MM.1S (cell line): ENCODE results near the gene GATAD2A.

Experiments
- DNase-seq: peaks from one replicate; pipeline ENCODE4 v3.0.0-alpha.2; 2015
- H2AFZ ChIP-seq: fragments of 300-600 bp; sonication (generic); 2 replicates; pipeline ENCODE4 v1.6.0; 2016; ENCODE audit warnings: antibody characterized with exemption, low read length
- H3F3A ChIP-seq: fragments of 300-600 bp; sonication (generic); 2 replicates; pipeline ENCODE4 v1.6.1; 2016; ENCODE audit warnings: mild to moderate bottlenecking, antibody characterized with exemption, low read length, moderate library complexity, mixed read lengths; ENCODE audit not compliant: insufficient read depth
- H3K27ac ChIP-seq: fragments of 300-600 bp; sonication (generic); 2 replicates; pipeline ENCODE4 v1.5.1; 2016; ENCODE audit warnings: mild to moderate bottlenecking, low read length
- H3K27me3 ChIP-seq: fragments of 300-600 bp; sonication (generic); replicated peaks from 2 replicates; pipeline ENCODE4 v1.6.0; 2016; ENCODE audit warnings: low read length; ENCODE audit not compliant: insufficient read depth
- H3K36me3 ChIP-seq: fragments of 300-600 bp; sonication (generic); replicated peaks from 2 replicates; pipeline ENCODE4 v1.6.1; 2016; ENCODE audit warnings: mild to moderate bottlenecking, low read length, mixed read lengths; ENCODE audit not compliant: insufficient read depth
- H3K4me1 ChIP-seq: fragments of 300-600 bp; sonication (generic); 2 replicates; pipeline ENCODE4 v1.6.1; 2016; ENCODE audit warnings: low read length, mixed read lengths
- H3K4me2 ChIP-seq: fragments of 300-600 bp; sonication (generic); 2 replicates; pipeline ENCODE4 v1.6.0; 2016; ENCODE audit warnings: low read depth, low read length
- H3K4me3 ChIP-seq: fragments of 300-600 bp; sonication (generic); 2 replicates; pipeline ENCODE4 v1.5.1; 2016; ENCODE audit warnings: low read length, mixed read lengths
- H3K79me2 ChIP-seq: fragments of 300-600 bp; sonication (generic); 2 replicates; pipeline ENCODE4 v1.6.1; 2016; ENCODE audit warnings: mixed run types, low read length, mixed read lengths
- H3K9ac ChIP-seq: fragments of 300-600 bp; sonication (generic); 2 replicates; pipeline ENCODE4 v1.6.1; 2016; ENCODE audit warnings: low read length, mixed read lengths
- H3K9me2 ChIP-seq: fragments of 300-600 bp; sonication (generic); replicated peaks from 2 replicates; pipeline ENCODE4 v1.6.1; 2016; ENCODE audit warnings: mild to moderate bottlenecking, low read length, mixed read lengths; ENCODE audit not compliant: insufficient read depth
- H3K9me3 ChIP-seq: fragments of 300-600 bp; sonication (generic); replicated peaks from 2 replicates; pipeline ENCODE4 v1.6.1; 2016; ENCODE audit warnings: mild to moderate bottlenecking, low read length, mixed read lengths; ENCODE audit not compliant: insufficient read depth
- H4K20me1 ChIP-seq: fragments of 300-600 bp; sonication (generic); 2 replicates; pipeline ENCODE4 v1.6.1; 2016; ENCODE audit warnings: mild to moderate bottlenecking, low read length, moderate library complexity, mixed read lengths; ENCODE audit not compliant: insufficient read depth
- EZH2 ChIP-seq: fragments of 300-600 bp; sonication (generic); optimal IDR thresholded peaks from 2 replicates; pipeline ENCODE3; 2017; ENCODE audit warnings: low read depth, mild to moderate bottlenecking, antibody characterized with exemption, low read length, mixed read lengths
- EZH2phosphoT487 ChIP-seq: fragments of 300-600 bp; sonication (generic); IDR thresholded peaks from 2 replicates; pipeline ENCODE4 v1.6.1; 2018; ENCODE audit warnings: antibody characterized with exemption, low read length
- TF ChIP-seq, protein P1 (sequence below): fragments of 300-600 bp; sonication (generic); IDR thresholded peaks from 2 replicates; pipeline ENCODE4 v1.5.1; 2016; ENCODE audit warnings: antibody characterized with exemption, low read length, mixed read lengths

The GATAD2A gene

DNA sequence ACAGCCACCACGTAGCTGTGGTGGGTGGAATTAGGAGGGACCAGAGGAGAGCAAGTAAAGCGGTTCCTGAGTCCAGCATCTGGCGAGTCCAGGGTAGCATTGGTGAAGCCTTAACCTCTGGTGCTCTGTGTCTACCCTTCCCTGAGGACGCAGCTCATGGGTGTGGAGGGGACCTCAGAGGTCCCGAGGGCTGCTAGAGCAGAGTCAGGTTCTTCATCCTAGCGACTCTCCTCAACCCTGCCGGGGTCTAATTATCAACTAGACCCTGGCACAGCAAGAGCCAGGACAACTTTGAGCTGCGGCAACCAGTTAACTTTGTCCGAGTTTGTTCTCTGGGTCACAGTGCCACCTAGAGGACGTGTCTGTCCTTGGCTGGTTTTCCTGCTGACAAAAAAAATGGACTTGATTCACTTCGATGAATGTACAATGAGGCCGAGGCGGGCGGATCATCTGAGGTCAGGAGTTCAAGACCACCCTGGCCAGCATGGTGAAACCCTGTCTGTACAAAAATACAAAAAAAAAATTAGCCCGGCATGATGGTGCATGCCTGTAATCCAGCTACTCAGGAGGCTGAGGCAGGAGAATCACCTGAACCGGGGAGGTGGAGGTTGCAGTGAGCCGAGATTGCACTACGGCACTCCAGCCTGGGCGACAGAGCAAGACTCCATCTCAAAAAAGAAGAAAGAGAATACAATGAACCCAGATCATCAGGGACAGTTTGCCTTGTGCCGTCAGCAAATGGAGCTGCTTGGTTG, 84.9 kb downstream of the GATAD2A start:
- Histone ChIP-seq H3K27ac (no peak overlapping the region), H3K4me3 (no peak overlapping the region), H3K27me3 (no peaks in the 10 kb centered on the region), H3K4me1 (peaks cover 11% of the 10 kb centered on the region; the same call in 1 of the 2 replicates), H3K9me3 (no peaks in the 10 kb centered on the region), H3F3A (peaks cover 11% of the 10 kb centered on the region; the same call in 1 of the 2 replicates), H3K36me3 (no peaks in the 10 kb centered on the region), H3K9me2 (no peaks in the 10 kb centered on the region), H3K79me2 (peaks cover 34% of the 10 kb centered on the region), H4K20me1 (no peaks in the 10 kb centered on the region; the same call in 1 of the 2 replicates), H3K9ac (no peak overlapping the region), H2AFZ (no peak overlapping the region), H3K4me2 (no peak overlapping the region)
- TF ChIP-seq, protein P1, sequence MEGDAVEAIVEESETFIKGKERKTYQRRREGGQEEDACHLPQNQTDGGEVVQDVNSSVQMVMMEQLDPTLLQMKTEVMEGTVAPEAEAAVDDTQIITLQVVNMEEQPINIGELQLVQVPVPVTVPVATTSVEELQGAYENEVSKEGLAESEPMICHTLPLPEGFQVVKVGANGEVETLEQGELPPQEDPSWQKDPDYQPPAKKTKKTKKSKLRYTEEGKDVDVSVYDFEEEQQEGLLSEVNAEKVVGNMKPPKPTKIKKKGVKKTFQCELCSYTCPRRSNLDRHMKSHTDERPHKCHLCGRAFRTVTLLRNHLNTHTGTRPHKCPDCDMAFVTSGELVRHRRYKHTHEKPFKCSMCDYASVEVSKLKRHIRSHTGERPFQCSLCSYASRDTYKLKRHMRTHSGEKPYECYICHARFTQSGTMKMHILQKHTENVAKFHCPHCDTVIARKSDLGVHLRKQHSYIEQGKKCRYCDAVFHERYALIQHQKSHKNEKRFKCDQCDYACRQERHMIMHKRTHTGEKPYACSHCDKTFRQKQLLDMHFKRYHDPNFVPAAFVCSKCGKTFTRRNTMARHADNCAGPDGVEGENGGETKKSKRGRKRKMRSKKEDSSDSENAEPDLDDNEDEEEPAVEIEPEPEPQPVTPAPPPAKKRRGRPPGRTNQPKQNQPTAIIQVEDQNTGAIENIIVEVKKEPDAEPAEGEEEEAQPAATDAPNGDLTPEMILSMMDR = peak; percentile 77
- TF ChIP-seq EZH2 = no peak
- no peak for TF ChIP-seq EZH2phosphoT487
- peak; percentile 68 for DNase-seq

DNA sequence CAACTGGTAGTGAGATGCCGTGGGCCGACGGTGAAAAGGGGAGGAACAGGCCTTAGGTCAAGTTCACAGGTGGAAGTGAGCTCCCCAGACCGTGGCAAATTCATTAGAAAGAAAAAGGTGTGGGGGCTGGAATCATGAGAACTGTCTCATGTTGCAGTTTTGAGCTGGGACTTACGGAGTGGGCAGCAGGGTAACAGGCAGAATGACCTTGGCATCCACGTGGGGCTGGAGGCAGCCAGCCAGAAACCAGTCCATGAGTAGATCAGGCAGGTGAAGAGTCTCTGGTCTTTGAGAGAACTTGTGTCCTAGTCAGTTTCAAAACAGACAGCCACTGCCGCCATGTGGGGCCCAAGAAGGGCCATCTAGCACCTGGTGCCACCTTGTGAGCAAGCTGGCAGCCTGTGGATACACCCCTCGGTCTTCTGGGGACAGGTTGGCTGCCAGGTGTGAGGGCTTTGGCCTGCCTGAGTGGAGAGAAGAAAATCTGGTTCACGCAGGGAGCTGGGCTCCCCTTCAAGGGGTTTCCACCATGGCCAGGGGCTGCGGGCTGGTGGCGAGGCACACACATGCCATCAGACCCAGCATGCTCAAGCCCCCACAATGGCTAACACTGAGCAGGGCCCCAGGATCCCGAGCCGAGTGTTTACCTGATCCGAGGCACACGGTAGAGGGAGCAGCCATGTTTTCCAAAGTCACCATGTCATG, 86.0 kb downstream of the GATAD2A start:
- Histone ChIP-seq H2AFZ (no peak overlapping the region), H3K9me2 (no peaks in the 10 kb centered on the region), H3K4me2 (no peak overlapping the region), H3K36me3 (no peaks in the 10 kb centered on the region), H3K9ac (no peak overlapping the region), H3K9me3 (no peaks in the 10 kb centered on the region), H3K27ac (no peak overlapping the region), H3K27me3 (no peaks in the 10 kb centered on the region), H4K20me1 (no peaks in the 10 kb centered on the region; the same call in 1 of the 2 replicates), H3K79me2 (peaks cover 39% of the 10 kb centered on the region), H3F3A (peaks cover 11% of the 10 kb centered on the region; the same call in 1 of the 2 replicates), H3K4me3 (no peak overlapping the region), H3K4me1 (peaks cover 11% of the 10 kb centered on the region; the same call in 1 of the 2 replicates)
- TF ChIP-seq, protein P1 = no peak
- TF ChIP-seq EZH2phosphoT487 (no peak), EZH2 (no peak)
- DNase-seq = no peak

DNA sequence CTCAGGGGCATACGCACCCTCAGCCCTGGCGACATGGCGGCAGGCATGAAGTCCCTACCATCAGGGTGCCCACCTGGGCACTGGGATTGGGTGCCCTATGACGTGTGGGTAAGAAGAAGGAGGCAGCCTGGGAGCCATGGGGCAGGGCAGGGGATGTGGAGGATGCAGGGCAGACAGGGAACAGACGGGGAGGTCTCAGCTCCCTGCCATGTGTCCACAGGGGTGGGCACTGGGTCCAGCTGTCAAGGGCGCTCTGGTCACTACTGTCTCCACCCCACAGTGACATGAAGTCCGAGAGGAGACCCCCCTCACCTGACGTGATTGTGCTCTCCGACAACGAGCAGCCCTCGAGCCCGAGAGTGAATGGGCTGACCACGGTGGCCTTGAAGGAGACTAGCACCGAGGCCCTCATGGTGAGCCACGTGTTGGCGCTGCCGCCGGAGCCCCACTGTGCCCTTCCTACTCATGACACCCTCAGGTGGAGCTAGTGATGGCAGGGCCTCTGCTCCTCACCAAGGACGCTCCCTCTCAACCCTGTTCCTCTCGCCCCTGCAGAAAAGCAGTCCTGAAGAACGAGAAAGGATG, 86.6 kb downstream of the GATAD2A start:
- Histone ChIP-seq H3K4me2 (no peak overlapping the region), H2AFZ (no peak overlapping the region), H4K20me1 (no peaks in the 10 kb centered on the region), H3K27me3 (no peaks in the 10 kb centered on the region), H3K4me3 (no peak overlapping the region), H3K79me2 (peaks cover 32% of the 10 kb centered on the region), H3K4me1 (peaks cover 11% of the 10 kb centered on the region; the same call in 1 of the 2 replicates), H3K9me3 (no peaks in the 10 kb centered on the region), H3K27ac (no peak overlapping the region), H3K9me2 (no peaks in the 10 kb centered on the region), H3K9ac (no peak overlapping the region), H3F3A (peaks cover 11% of the 10 kb centered on the region; the same call in 1 of the 2 replicates), H3K36me3 (no peaks in the 10 kb centered on the region)
- TF ChIP-seq, protein P1 = no peak
- TF ChIP-seq EZH2 (no peak), EZH2phosphoT487 (no peak)
- no peak for DNase-seq
